NT2/D1 (cell line): ENCODE results near the gene KDM4B.

ENCODE experiments used
- DNase-seq: peaks from one replicate; pipeline ENCODE4 v3.0.0-alpha.2; 2011; ENCODE audit warnings: low read depth, low spot score
- H3K27me3 ChIP-seq: 2 replicates; pipeline ENCODE4 v1.6.0; 2011; ENCODE audit warnings: mild to moderate bottlenecking; ENCODE audit not compliant: insufficient read length, insufficient read depth
- H3K36me3 ChIP-seq: 2 replicates; pipeline ENCODE4 v1.6.1; 2011; ENCODE audit warnings: mild to moderate bottlenecking, low read length, mixed read lengths; ENCODE audit not compliant: insufficient read depth, insufficient read length
- H3K4me1 ChIP-seq: 2 replicates; pipeline ENCODE4 v1.5.1; 2011; ENCODE audit not compliant: insufficient read depth, insufficient read length
- H3K4me3 ChIP-seq: 2 replicates; pipeline ENCODE4 v1.5.1; 2011; ENCODE audit warnings: low read depth; ENCODE audit not compliant: insufficient read length
- H3K9ac ChIP-seq: 2 replicates; pipeline ENCODE4 v1.6.0; 2011; ENCODE audit warnings: low read depth; ENCODE audit not compliant: insufficient read length
- H3K9me3 ChIP-seq: 2 replicates; pipeline ENCODE4 v1.5.1; 2011; ENCODE audit warnings: mild to moderate bottlenecking, low read length; ENCODE audit not compliant: insufficient read depth
- SUZ12 ChIP-seq: IDR thresholded peaks from 2 replicates; pipeline ENCODE4 v1.6.1; 2011; ENCODE audit not compliant: insufficient read length, insufficient read depth; ENCODE audit errors: extremely low read depth
- YY1 ChIP-seq: IDR thresholded peaks from 2 replicates; pipeline ENCODE4 v1.6.1; 2011; ENCODE audit not compliant: insufficient read length, insufficient read depth
- ZNF274 ChIP-seq: IDR thresholded peaks from 2 replicates; pipeline ENCODE4 v1.6.1; 2011; ENCODE audit warnings: mild to moderate bottlenecking, low read depth, low read length

The KDM4B gene

GRCh38 chr19:4976401-4977298 lies 7.7 kb downstream of the KDM4B start:
- TF ChIP-seq SUZ12 = no peak
- no peak for TF ChIP-seq YY1
- no peak for TF ChIP-seq ZNF274
- no peaks in the 10 kb centered on the region for H3K9me3 ChIP-seq
- DNase-seq = no peak
- H3K36me3 ChIP-seq = peaks cover 14% of the 10 kb centered on the region
- H3K4me3 ChIP-seq = no peak overlapping the region
- no peaks in the 10 kb centered on the region for H3K27me3 ChIP-seq
- H3K4me1 ChIP-seq = peaks cover 47% of the 10 kb centered on the region
- peak overlapping the region; percentile 43 for H3K9ac ChIP-seq

- Histone ChIP-seq H3K36me3 (peaks cover 15% of the 10 kb centered on the region), H3K9me3 (no peaks in the 10 kb centered on the region), H3K9ac (peak overlapping the region; percentile 46), H3K4me1 (peaks cover 43% of the 10 kb centered on the region), H3K4me3 (no peak overlapping the region), H3K27me3 (no peaks in the 10 kb centered on the region)
- TF ChIP-seq YY1 (no peak), SUZ12 (no peak), ZNF274 (no peak)
- peak; percentile 35 for DNase-seq
Observed at GRCh38 chr19:4977299-4978174, 8.6 kb downstream of the KDM4B start.

DNA sequence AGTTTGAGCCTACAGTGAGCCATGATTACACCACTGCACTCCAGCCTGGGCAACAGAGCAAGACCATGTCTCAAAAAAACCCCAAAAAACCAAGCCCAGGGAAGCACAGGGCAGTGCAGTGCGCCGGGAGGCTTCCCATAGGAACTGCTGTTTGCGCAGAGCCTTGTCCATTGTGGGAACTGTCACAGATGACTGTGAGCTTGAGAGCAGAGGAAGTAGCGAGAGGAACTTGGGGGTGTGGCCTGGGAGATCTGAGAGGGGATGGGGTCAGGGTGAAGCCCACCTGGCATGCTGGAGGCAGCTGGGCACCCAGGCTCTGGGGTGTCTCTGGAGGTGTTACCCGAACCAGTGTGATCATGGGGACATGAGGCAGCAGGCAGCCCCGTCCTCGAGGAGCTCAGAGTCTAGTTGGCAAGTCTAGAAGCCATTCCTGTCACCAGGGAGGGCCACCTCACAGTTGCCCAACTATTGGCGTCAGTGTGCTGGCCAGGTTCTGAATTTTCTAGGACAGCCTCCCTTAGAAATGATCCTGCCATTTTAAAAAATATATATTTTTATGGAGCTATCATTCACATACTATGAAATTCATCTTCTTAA lies 10.4 kb downstream of the KDM4B start:
- TF ChIP-seq ZNF274 (no peak), YY1 (no peak), SUZ12 (no peak)
- Histone ChIP-seq H3K9me3 (no peaks in the 10 kb centered on the region), H3K4me1 (peaks cover 49% of the 10 kb centered on the region), H3K36me3 (peaks cover 22% of the 10 kb centered on the region), H3K4me3 (no peak overlapping the region), H3K9ac (no peak overlapping the region), H3K27me3 (no peaks in the 10 kb centered on the region)
- DNase-seq = no peak

- no peaks in the 10 kb centered on the region for H3K9me3 ChIP-seq
- H3K9ac ChIP-seq = no peak overlapping the region
- H3K4me1 ChIP-seq = peaks cover 45% of the 10 kb centered on the region
- TF ChIP-seq YY1 = no peak
- no peak for TF ChIP-seq SUZ12
- TF ChIP-seq ZNF274 = no peak
- no peak for DNase-seq
- H3K36me3 ChIP-seq = peaks cover 22% of the 10 kb centered on the region
- no peaks in the 10 kb centered on the region for H3K27me3 ChIP-seq
- no peak overlapping the region for H3K4me3 ChIP-seq
Observed at GRCh38 chr19:4980067-4980466, 11.2 kb downstream of the KDM4B start.

GRCh38 chr19:4980838-4981680 lies 12.1 kb downstream of the KDM4B start:
- Histone ChIP-seq H3K9ac (peak overlapping the region; percentile 16), H3K4me3 (no peak overlapping the region), H3K9me3 (no peaks in the 10 kb centered on the region), H3K27me3 (no peaks in the 10 kb centered on the region), H3K36me3 (peaks cover 24% of the 10 kb centered on the region), H3K4me1 (peaks cover 49% of the 10 kb centered on the region)
- DNase-seq = peak; percentile 40
- TF ChIP-seq YY1 = no peak
- no peak for TF ChIP-seq SUZ12
- no peak for TF ChIP-seq ZNF274

GRCh38 chr19:4981681-4981958 lies 12.7 kb downstream of the KDM4B start:
- Histone ChIP-seq H3K4me1 (peaks cover 51% of the 10 kb centered on the region), H3K27me3 (no peaks in the 10 kb centered on the region), H3K36me3 (peaks cover 27% of the 10 kb centered on the region), H3K4me3 (no peak overlapping the region), H3K9ac (no peak overlapping the region), H3K9me3 (no peaks in the 10 kb centered on the region)
- TF ChIP-seq ZNF274 (no peak), YY1 (no peak), SUZ12 (no peak)
- no peak for DNase-seq
